Transverse colon (tissue), 3 donors: ENCODE results near the gene RSPO4.

Experiments
- POLR2A ChIP-seq: fragments of 450-650 bp; IDR thresholded peaks from one replicate; pipeline ENCODE4 v1.6.1; 2016; ENCODE audit warnings: antibody characterized with exemption, mild to moderate bottlenecking, moderate library complexity
- TF ChIP-seq, protein P1 (sequence below), 5 experiments: fragments of 200-600 bp in 3 of 5; fragments of 450-650 bp in 2 of 5; sonication (generic) in 3 of 5; IDR thresholded peaks; 1 replicate in 2 of 5; 2 replicates in 3 of 5; pipeline ENCODE4 v1.5.1; 2016 to 2017; ENCODE audit warnings: antibody characterized with exemption in 5 of 5, inconsistent platforms in 3 of 5, mild to moderate bottlenecking in 2 of 5, moderate library complexity in 1 of 5

DNA sequence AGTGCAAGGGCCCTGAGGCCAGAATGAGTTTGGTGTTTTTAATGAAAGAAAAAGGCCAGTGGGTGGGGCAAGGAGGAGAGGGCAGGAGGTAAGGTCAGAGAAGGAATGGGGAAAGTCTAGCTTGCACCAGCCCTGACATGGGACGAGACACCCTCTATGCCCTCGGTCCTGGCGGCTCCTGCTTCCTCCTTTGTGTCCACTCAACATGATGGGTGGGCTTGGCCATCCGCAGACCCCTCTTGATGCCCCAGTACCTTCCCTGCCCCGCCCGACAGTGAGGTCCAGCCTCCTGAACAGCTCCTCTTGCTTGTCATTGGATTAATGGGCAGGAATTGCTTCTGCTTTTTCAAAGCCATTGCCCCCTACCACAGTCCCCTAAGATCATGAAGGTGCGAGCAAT, 52.4 kb downstream of the RSPO4 start:
- TF ChIP-seq, protein P1, sequence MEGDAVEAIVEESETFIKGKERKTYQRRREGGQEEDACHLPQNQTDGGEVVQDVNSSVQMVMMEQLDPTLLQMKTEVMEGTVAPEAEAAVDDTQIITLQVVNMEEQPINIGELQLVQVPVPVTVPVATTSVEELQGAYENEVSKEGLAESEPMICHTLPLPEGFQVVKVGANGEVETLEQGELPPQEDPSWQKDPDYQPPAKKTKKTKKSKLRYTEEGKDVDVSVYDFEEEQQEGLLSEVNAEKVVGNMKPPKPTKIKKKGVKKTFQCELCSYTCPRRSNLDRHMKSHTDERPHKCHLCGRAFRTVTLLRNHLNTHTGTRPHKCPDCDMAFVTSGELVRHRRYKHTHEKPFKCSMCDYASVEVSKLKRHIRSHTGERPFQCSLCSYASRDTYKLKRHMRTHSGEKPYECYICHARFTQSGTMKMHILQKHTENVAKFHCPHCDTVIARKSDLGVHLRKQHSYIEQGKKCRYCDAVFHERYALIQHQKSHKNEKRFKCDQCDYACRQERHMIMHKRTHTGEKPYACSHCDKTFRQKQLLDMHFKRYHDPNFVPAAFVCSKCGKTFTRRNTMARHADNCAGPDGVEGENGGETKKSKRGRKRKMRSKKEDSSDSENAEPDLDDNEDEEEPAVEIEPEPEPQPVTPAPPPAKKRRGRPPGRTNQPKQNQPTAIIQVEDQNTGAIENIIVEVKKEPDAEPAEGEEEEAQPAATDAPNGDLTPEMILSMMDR (IDR thresholded peaks at IDR 0.05) = no peak
- no peak for TF ChIP-seq POLR2A
